GM19455 (cell line): ENCODE results near the gene GPC3.
"Not testable (repeated sequence)": the region's sequence is repeated elsewhere in the genome, so short reads cannot be mapped to it uniquely, and the experiment has no call there.

Experiments used
- ATAC-seq: cut with Tn5 transposase; IDR thresholded peaks from one replicate; pipeline ENCODE4 v1.9.1; 2021; ENCODE audit not compliant: unreplicated experiment

Gene GPC3

DNA sequence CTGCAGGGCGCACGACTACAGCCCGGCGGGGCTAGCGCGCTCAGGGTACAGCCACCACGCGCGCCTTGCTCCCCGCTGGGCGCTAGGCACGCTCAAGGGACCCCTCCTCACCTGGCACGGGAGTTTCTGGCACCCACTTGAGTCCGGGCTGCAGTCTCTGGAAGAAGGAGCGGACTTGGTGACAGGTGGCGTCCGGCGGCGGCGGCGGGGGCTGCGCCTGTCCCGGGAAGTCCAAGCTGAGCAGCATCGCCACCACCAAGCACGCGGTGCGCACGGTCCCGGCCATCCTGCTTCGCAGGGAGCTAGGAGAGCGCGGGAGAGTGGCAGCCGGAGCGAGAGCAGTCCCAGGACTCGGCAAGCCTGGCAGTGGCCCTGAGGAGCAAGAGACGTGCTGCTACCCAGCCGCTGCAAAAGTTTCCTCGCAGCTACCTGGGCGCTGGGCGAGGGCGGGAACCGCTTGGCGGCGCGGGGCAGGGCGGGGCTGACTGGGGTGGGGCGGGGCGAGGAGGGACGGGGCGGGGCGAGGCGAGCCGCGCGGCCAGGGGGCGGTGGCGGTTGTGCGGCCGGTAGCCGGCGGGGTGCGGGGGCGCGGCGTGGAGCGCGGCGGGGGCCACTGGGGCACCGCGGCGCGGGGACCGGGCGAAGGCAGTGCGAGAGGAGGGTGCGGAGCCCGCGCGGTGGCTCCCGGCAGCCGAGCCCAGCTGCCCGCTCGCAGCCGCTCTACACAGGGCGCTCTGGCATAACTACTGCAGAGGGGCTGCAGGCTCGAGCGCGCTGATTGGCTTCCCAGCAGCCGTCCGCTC is at the start of gene GPC3:
Gene GPC3 (minus strand): TSS at position 431 of the 803 bp plus-strand sequence.
- no peak for ATAC-seq

DNA sequence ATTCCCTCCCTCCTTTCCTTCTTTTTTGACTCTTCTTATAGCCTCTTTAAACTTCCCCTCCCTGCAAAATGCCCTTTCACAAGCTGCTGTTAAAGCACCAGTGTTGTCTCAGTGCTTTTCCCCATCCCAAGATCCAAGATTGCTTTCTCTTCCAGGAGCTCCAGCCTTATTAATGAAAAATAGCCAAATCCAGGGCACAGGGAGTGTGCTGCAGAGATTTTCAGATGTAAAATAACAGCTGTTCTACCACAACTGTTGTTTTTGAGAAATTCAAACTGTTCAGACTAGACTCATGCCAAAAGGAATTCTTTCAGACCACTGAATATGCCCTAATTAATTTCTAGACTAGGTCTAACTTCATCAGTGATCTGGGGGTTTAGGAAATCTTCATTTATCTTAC is 47.0 kb upstream of the GPC3 start:
- no peak for ATAC-seq

DNA sequence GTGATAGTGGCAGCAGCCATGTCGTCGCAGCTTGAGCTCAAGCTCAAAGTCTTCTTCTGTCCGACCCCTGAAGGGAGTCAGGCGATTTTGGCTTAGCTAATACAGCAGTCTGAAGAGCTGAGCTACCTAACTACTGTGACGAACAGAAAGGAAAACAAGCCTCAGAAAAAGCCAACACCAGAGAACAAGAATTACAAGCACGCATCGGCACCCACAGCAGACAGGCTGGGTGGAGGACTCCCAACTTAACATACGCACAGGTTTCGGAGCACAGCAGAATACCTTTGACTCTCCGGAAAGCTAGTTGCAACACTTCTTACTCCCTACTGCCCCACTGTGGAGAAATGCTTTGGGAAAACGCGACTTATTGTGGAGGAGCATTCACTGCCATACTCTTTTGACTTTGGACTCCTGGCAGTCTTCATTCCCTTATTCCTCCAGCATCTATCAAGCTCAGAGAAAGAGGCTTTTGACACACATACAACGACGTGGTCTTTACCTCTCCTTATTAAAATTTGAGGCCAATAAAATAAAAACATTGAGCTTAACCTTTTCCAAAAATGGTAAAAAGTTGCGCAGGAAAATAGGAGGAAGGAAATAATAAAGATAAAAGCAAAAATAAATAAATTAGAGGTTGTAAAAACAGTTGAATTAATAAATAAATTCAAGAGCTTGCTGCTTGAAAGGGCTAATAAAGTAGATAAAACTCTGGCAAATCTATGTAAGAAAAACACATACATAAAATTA is 41.3 kb upstream of the GPC3 start:
- no peak for ATAC-seq

DNA sequence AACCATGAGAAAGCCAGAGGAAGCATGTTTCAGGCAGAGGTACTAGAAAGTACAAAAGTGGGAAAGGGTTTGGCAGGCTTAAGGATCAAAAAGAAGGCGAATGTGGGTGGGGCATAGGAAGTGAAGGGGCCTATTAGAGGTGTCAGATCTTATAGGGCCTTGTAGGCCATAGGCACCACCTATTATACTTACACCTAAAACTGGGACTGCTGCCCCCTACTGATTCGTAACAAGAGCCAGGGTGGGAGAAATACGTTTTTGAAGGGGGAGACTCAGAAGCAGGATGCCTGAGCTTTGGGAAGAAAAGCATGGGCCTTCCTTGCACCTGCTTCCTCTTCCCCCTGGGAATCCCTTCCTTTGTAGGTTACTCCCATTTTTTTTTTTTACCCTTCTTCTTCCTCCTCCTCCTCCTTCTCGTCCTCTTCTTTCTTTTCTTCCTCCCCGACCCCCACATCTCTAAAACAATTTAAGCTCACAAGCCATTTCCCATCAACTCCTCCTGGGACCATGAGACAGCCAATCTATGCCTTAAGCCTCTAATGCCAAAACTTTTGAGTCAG is 40.7 kb upstream of the GPC3 start:
- no peak for ATAC-seq

DNA sequence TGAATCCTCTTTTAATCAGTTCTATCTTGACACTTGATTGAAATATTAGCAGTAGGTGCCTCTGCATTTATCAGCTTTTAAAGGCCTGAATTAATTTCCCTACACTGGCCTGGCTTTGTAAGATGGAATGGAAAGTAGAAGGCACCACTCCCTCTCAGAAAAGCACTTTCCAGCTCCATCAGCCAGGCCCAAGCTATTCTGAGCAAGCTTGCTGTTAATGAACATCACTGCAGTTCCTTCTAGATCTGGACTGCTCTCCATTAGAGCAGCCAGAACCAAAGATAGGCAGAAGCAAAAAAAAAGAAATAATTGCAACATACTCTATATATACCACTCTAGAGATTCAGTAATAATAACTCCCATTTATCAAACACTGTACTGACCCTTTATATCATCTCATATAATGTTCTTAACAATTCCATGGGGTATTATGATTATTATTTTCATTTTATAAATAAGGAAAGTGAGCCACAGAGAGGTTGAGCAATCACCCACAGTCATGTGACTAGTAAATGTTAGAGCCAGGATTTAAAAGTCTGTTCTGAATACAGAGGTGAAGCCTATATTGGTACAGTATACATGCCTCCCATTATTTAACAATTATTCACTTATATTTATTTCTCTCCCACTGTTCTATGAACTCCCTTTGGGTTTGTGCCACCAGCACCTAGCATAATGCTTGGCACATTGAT is 39.4 kb upstream of the GPC3 start:
- no peak for ATAC-seq

DNA sequence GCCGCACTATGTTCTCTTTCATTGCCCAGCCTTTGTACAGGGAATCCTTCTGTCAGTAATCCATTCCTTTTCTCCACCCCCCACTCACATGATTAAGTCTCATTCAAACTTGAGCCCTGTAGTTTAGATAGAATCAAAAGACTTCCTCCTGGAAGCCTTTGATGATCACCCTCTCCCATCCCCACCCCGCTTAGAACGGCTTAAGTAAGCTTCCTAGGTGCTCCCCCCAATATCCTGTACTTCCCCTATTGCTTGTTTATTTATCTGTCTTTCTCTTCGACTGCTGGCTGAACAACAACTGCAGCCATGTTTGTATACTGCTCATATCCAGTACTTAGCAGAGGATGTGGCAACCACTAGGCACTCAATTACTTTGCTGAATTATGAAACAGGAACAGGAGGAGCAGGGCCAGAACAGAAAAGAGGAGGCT is 38.5 kb upstream of the GPC3 start:
- ATAC-seq, result no peak

DNA sequence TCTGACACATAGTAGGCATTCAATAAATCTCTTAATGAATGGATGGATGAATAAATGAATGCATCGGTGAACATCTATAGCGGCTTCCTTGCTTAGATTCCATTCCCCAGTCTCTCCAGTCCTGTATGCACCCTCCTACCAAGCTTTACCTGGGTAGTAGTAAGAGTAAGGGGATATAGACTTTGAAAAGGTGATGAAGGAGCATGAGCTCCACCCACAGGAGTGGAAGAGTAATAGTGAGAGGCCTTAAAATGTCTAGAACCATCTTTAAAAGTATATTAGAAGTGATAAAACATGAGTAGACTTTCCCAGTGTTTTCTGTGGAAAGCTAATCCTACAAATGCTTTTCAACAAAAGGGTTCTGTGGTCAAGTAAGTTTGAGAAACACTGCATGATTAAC is 35.5 kb upstream of the GPC3 start:
- ATAC-seq, result no peak

DNA sequence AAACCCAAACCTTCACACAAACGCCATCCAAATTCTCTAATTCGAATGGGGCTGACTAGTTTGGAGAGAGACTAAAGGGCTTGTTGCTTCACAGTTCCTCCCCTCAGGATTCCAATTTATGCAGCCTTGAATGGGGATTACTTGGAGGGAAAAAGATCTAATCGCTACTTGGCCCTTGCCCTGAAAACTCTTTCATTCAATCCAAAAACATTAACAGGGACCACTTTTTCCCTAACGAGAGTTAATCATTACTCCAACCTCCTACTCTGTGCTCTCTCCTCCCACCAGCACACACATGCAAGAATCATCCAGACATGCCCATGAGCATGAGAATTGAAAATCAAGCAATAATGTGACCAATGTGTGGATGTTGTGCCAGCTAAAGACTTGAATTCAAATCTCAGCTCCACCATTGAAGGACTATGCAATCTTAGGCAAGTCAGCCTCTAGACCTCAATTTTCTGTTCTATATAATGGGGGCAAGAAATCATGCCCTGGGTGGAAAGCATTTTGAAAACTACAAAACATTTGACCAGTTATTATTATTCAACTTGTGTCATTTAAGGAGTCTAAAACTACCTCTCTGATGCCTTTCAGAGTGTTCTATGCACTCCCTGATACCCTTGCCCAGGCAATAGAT is 34.3 kb upstream of the GPC3 start:
- no peak for ATAC-seq

DNA sequence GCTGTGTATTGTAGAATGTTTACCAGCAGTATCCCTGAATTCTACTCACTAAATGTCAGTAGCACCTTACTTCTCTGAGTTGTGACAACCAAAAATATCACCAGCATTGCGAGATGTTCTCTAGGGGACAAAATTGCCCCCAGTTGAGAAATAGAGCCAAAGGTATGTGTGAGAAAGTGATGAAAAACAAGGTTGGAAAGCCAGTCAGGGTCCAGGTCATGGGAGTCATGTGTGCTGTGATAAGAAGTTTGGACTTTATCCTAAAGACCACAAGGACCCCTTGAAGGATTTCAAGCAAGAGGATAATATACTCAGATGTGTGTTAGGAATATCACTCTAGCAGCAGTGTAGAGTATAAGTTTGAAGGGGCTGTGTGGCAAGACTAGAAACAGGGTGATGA is 30.9 kb upstream of the GPC3 start:
- ATAC-seq, result not testable (repeated sequence)

DNA sequence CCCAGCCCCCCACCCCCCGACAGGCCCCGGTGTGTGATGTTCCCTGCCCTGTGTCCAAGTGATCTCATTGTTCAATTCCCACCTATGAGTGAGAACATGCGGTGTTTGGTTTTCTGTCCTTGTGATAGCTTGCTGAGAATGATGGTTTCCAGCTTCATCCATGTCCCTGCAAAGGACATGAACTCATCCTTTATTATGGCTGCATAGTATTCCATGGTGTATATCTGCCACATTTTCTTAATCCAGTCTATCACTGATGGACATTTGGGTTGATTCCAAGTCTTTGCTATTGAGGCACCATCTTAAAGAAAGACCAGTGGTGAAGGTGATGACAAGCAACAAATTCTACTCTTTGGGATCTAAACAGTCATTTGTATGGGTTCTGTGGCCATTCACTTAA is 30.1 kb upstream of the GPC3 start:
- ATAC-seq, result not testable (repeated sequence)

DNA sequence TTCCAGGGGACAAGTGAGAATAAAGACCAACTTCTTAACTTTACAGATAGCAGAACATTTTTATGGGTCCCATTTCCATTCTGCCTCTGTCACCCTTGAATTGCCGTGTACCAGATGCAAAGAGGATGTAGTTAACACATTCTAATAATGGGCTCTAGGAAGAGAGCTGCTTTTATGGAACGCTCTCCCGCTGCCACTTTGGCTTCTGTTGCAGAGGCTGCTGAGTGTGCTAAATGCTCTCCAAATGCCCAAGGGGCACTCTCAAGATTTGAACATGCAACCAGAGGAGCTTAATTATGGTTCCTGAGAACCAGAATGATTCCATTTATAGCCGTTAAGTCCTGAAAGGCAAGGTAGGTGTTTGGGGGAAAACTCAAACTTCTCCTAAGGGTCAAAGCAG is 28.1 kb upstream of the GPC3 start:
- ATAC-seq, result no peak

DNA sequence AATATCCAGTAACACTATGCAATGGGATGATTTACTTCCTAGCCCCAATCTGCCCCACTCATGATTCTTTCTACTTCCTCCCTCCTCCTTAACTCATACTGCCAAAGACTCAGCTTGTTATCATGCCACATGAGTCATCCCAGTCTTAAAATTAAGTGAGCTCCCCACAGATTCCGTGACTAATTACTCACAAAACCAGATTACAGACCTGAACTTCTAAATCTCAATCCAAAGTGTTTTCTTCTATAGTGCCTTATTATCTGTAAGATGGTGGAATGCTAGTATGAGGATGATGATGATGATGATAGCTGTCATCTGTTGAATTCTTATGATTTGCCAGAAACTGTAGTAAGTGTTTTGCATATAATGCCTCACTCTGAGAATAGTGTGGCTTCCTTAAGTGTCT is 27.7 kb upstream of the GPC3 start:
- no peak for ATAC-seq

DNA sequence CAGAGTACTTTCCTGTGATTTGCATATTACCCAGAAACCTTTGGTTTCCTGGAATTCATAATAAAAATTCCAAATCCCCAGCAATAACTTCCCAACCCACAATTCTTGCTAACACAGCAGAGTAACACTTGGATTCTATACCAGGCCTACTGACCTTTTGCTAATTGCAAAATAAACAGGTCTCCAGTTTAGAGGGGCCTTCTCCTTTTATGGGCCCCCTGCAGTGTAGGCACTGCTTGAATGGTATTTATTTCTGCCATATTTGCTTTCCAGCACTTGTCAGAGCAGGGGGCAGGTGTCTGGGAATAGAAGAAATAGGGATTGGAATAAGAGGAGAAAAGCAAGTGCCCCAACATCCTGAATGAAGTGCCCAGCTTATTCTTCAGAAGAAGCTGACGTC is 25.3 kb upstream of the GPC3 start:
- no peak for ATAC-seq

DNA sequence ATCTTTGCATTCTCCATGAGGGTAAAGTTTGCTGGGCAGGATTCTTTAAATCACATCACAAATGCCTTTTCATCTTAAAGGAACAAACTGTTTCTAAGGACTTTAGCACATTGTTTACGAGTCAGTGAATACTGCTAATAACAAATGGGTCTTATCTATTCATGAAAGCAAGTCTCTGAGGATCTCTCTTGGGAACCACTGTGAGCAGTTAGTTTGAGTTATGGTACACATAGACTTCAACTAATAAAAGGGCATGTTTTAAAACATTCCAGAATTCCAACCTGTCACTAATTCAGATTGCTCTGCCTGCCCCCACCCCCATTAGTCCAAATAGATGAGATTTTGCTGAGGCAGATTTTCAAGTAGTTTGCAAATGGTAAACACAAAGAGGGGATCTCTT is 22.3 kb upstream of the GPC3 start:
- no peak for ATAC-seq

DNA sequence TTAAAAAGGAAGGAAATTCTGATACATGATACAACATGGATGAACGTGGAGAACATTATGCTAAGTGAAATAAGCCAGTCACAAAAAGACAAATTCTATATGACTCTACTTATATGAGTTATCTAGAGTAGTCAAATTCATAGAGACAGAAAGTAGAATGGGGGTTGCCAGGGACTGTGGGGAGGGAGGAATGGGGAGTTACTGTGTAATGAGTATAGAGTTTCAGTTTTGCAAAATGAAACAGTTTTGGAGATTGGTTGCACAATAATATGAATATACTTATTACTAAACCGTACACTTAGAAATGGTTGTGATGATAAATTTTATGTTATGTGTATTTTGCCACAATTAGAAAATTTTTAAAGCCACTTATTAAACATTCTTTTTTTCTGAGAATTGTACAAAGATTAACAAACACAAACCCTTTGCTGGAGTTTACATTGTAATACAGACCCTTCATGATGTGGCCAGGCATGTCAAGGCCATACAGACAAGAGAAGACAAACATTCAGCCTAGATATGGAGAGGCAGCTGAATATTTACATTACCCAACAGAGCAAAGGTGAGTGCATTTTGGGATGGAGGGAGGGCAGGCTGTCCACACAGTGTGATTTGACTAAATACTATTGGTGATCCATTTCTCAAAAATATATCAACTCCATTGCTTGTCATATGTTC is 21.2 kb upstream of the GPC3 start:
- ATAC-seq, result no peak

DNA sequence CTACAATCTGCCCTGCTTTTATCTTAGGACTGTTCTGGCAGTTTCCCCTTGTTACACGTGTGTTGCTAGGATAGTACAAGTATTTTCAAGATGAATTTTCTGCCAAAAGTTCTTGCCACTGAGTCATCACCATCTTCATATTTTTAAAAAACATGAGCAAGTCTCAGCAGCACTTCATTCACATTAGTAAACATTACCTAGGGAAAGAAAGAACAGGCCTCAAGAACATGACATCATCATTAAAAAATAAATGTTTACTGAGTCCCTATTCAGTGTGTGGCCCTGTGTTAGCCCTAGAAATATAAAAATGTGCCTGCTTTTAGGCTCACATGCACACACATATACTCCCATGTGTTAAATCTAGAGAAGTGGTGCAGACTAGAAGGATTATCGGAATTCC is 18.7 kb upstream of the GPC3 start:
- ATAC-seq, result no peak

DNA sequence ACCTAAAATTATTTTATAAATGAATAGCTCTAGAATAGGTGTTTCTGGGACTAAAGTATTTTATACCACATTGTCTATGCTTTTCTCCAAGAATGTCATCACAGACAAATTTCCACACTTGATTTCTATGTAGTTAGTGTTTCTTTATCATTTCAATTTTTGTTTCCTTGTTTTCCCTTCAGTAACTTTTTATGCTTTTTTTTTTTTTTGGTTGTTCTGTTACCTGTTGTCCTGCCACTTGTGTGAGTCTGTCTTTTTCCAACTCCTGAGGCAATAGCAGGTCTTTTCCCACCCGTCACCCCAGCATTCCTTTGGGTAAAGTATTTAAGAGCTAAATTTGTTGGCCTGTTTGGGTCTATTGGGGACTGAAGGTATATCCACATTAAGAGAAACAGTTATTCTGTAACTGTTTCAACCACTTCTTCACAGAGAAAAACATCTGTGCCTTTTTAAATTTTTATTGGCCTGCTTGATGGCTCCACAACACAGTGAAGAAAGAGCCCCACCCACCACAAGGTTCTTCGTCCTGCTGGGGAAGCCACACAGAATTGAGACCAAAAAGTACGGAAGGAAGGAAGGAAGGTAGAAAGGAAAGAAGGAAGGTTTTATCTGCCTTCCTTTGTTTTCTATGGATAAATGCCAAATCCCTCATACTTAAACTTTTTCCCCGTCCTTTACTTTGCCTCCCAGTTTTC is 17.7 kb upstream of the GPC3 start:
- no peak for ATAC-seq

DNA sequence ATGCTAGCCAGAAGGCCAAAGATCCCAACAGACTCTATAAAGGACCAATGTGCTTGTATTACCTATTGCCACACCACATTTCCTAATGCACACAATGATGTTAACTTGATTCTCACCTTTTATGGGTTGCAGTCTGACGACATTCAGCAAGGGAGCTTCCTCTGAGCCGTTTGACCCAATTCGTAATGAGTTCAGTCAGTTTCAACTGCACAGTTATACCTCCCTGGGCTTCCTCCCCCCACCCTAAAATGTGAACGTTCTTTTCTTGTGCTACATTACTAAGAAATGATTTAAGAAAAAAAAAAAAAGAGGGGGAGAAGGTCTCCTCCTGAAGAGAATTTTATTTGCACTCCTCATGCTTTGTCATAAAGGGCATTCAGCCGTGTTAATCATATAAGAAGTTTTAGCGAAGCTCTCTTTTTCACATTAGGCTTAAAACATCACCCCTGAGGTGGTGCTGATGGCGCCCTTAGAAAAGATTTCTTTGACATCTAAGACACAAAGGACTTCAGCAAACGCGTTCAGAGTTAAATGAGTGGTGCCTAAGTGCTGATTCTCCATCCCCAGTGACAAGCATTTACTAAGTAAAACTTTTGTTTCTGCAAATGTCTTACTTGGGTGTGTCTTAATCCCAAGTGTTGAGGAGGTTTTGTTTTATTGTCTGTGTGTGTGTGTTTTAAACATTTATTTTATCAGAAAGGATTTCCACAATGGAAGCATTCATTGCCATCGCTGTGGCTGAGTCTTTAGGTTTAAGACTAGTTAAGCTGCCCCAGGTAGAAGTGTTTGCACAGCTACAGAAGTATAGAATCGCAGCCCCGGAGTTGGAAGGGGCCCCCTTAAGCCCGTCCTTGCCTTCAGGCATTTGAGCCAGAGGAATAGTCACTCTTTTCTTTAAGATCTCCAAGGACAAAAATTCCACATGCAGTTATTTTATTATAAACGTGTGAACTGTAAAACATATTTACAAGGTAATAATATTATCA is 15.2 kb upstream of the GPC3 start:
- no peak for ATAC-seq
